Small intestine (tissue), 7 donors: ENCODE results near the gene OTOF. TPM values are rescaled to one million over a fixed set of nuclear protein-coding genes. Genes with fewer than 3 reads are reported as not detected.
A peak's percentile ranks its signal among the peaks of the same experiment; 100 is the strongest.

Source experiments
- DNase-seq, 2 donors: peaks; one replicate each; pipeline versions ENCODE4 v3.0.0 to v3.0.0-alpha.2; 2013
- FAIRE-seq: peaks from 2 replicates; lab custom pipeline; 2012; peaks lifted over from hg19 to GRCh38; lab: Jason Lieb, UNC
- H3K27ac ChIP-seq, 3 donors: one replicate each; pipeline ENCODE4 v1.5.1; 2013; ENCODE audit warnings: low read length in 2 of 3, mild to moderate bottlenecking in 2 of 3, control low read depth in 1 of 3, inconsistent platforms in 1 of 3, low read depth in 1 of 3, moderate library complexity in 1 of 3
- H3K27me3 ChIP-seq, 3 donors: one replicate each; pipeline ENCODE4 v1.6.1; 2013; ENCODE audit warnings: low read length in 3 of 3, inconsistent platforms in 1 of 3; ENCODE audit not compliant: control insufficient read depth in 3 of 3, insufficient read depth in 3 of 3
- H3K36me3 ChIP-seq, 3 donors: one replicate each; pipeline ENCODE4 v1.6.1; 2013; ENCODE audit warnings: low read length in 3 of 3, inconsistent platforms in 1 of 3, low read depth in 1 of 3, mild to moderate bottlenecking in 1 of 3, moderate library complexity in 1 of 3; ENCODE audit not compliant: control insufficient read depth in 3 of 3, insufficient read depth in 2 of 3
- H3K4me1 ChIP-seq, 3 donors: one replicate each; pipeline ENCODE4 v1.6.1; 2013; ENCODE audit warnings: low read length in 2 of 3, inconsistent platforms in 1 of 3, low read depth in 1 of 3, mild to moderate bottlenecking in 1 of 3, moderate library complexity in 1 of 3; ENCODE audit not compliant: control insufficient read depth in 3 of 3, insufficient read depth in 2 of 3
- H3K4me3 ChIP-seq, 3 donors: one replicate each; pipeline ENCODE4 v1.5.1; 2013; ENCODE audit warnings: low read length in 3 of 3, control low read depth in 1 of 3, inconsistent platforms in 1 of 3, low read depth in 1 of 3, mild to moderate bottlenecking in 1 of 3, moderate library complexity in 1 of 3
- H3K9me3 ChIP-seq, 2 donors: one replicate each; pipeline ENCODE4 v1.6.1; 2013; ENCODE audit warnings: low read depth in 1 of 2, low read length in 1 of 2; ENCODE audit not compliant: control insufficient read depth in 2 of 2, insufficient read depth in 1 of 2
- WGBS, 3 donors: extraction: QIAGEN DNeasy Blood & Tissue Kit; methylation state at CpG; one replicate each; pipeline ENCODE4 v1.1.7; 2013; 5-methylcytosine and 5-hydroxymethylcytosine counted together
- polyA plus RNA-seq, 4 donors: library from polyadenylated mRNA; stranded (reverse) in 3 of 4; unstranded in 1 of 4; fragments of 200-250 nt in 3 of 4; fragments of 120-200 nt in 1 of 4; gene quantifications; one replicate each; pipeline versions ENCODE4 v1.2.1 to v1.2.3, GENCODE V29; 2013
- donor health status: healthy with polysubstance abuse.
- donor health status: control.
- donor health status: control.
- donor health status: Bipolar disorder and iron deficiency.
- donor health status: healthy.

OTOF gene
- polyA plus RNA-seq, 4 donors: 0.22 to 2.5 (median 0.46) TPM

DNA sequence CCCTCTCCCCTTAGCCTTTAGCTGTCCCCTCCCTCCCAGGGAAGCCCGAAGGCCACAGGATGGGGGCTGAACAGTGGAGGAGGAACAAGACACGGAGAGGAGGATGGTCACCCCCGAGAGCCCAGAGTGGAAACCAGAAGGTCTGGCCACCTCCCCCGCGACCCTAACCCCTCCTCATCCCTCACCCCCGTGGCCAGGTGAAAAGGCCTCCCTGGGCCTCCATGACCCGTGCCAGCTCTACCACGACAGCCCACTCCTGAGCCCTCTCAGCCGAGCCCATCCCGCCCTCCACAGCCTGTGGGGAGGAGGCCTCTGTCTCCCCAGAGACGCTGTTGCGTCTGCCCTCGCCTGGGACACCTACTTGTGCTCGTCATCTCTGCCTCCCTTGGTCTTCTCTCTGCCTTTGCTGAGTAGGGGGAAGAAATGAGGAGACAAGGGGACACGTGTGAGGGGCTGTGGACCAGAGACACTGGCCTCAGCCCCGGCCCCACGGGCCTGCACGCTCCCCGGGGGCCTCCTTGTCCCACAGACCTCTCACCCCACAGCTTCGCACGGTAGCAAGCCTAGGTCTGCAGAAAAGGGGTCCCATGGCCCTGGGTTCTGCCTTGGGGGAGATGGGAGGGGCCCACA lies 32.5 kb upstream of the OTOF start:
- FAIRE-seq: no peak
- WGBS, 3 donors: 85 to 88% (median 86%) methylated on average over 21 of the region's 21 CpGs

DNA sequence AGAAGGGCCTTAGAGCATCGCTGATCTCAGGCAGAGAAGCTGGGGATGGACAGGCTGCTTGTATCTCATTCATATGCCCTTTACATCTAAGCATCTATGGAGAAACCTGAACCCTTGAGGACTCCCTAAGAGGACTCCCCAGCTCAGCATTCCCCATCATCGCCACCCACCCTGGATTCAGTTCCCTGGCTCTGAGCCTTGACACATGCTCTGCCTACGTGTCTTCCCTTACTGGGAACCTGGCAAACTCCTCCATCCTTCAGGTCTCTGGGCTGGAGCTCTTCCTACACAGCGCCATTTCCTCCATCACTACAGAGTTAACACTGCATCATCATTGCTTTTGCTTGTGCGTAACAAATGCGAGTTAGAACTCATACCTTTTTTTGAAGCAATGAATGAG lies 31.2 kb upstream of the OTOF start:
- no peak for FAIRE-seq
- no peak overlapping the region for H3K4me3 ChIP-seq
- 88% methylated on average over 6 of the region's 6 CpGs for whole genome bisulfite sequencing, 3 donors
- no peaks in the 10 kb centered on the region for H3K36me3 ChIP-seq
- H3K9me3 ChIP-seq: no peaks in the 10 kb centered on the region
- no peaks in the 10 kb centered on the region for H3K4me1 ChIP-seq
- H3K27ac ChIP-seq: no peak overlapping the region
- H3K27me3 ChIP-seq: peaks cover 0 to 3% (median 0%) of the 10 kb centered on the region in 3 donors
- DNase-seq: no peak

More for the DNA sequence above, 32.5 kb upstream of the OTOF start:
- no peaks in the 10 kb centered on the region for H3K27me3 ChIP-seq
- no peaks in the 10 kb centered on the region for H3K4me1 ChIP-seq
- H3K27ac ChIP-seq: no peak overlapping the region
- no peak overlapping the region for H3K4me3 ChIP-seq
- DNase-seq: no peak
- no peaks in the 10 kb centered on the region for H3K9me3 ChIP-seq
- no peaks in the 10 kb centered on the region for H3K36me3 ChIP-seq

DNA sequence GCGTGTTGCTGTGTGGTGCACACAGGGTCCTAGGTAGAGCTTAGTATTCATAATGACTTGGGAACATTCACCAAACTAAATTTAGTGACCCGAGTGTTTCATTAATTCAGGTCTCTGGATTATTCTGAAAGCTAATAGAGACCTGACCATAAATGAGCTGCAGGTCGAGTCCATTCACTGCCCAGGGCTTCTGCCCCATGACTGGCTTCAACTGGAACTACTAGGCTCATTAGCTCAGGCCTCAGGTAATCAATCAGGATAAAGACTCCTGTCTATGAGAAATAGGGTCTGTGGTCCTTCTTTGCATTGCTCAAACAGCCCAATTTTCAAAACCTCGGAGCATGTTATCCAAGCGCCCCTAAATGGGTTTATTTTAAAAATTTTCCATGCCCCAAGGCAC lies 30.0 kb upstream of the OTOF start:
- H3K9me3 ChIP-seq: no peaks in the 10 kb centered on the region
- peaks cover 0 to 9% (median 0%) of the 10 kb centered on the region in 3 donors for H3K27me3 ChIP-seq
- DNase-seq (no peak), FAIRE-seq (no peak)
- no peak overlapping the region for H3K4me3 ChIP-seq
- no peak overlapping the region for H3K27ac ChIP-seq
- H3K4me1 ChIP-seq: peaks cover 0 to 6% (median 0%) of the 10 kb centered on the region in 3 donors
- 80 to 87% (median 82%) methylated on average over 5 of the region's 5 CpGs for WGBS, 3 donors
- H3K36me3 ChIP-seq: no peaks in the 10 kb centered on the region

DNA sequence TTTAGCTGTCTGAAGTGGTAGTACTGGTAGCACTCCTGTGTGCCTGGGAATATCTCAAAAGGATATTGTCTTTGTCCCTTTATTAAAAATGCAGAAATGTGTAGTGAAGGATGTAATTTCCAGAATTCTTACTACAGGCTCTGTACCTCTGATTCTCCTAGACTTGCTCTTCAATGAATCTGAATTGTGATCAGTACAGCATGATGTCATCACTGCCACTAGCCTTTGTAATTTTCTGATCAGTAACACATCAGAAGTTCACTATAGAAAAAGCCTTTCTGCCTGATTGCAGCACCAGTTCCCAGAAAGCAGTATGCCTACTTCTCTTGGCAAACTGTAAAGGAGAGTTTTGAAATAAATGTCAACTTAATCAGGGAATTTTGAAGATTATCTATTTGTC lies 29.2 kb upstream of the OTOF start:
- Histone ChIP-seq H3K27me3 (peaks cover 0 to 9% (median 0%) of the 10 kb centered on the region in 3 donors), H3K27ac (no peak overlapping the region), H3K4me1 (peaks cover 0 to 6% (median 0%) of the 10 kb centered on the region in 3 donors), H3K4me3 (no peak overlapping the region), H3K36me3 (no peaks in the 10 kb centered on the region), H3K9me3 (no peaks in the 10 kb centered on the region)
- DNase-seq (no peak), FAIRE-seq (no peak)

DNA sequence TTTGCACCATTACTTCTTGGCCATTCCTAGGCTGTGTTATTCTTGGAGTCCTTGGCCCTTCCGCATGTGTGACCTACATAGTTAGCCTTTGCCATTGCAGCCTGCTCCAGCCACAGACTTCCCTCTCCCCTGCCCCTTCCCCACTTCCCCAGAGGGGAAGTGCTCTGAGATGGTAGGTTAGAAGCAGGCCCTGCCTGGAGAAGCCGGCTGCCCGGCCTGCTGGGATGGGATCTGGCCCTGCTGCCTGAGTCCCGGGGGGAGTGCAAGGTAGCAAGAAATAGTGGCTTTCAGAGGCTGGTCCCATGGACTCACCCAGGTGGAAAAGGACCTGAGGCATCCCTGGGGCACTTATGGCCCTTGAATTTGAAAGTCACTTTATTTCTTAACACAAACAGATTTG lies 28.4 kb upstream of the OTOF start:
- 81 to 85% (median 84%) methylated on average over 4 of the region's 4 CpGs for WGBS, 3 donors
- peaks cover 0 to 6% (median 0%) of the 10 kb centered on the region in 3 donors for H3K4me1 ChIP-seq
- peaks cover 0 to 9% (median 0%) of the 10 kb centered on the region in 3 donors for H3K27me3 ChIP-seq
- H3K9me3 ChIP-seq: no peaks in the 10 kb centered on the region
- no peaks in the 10 kb centered on the region for H3K36me3 ChIP-seq
- FAIRE-seq (no peak), DNase-seq (no peak)
- H3K4me3 ChIP-seq: no peak overlapping the region
- H3K27ac ChIP-seq: no peak overlapping the region

DNA sequence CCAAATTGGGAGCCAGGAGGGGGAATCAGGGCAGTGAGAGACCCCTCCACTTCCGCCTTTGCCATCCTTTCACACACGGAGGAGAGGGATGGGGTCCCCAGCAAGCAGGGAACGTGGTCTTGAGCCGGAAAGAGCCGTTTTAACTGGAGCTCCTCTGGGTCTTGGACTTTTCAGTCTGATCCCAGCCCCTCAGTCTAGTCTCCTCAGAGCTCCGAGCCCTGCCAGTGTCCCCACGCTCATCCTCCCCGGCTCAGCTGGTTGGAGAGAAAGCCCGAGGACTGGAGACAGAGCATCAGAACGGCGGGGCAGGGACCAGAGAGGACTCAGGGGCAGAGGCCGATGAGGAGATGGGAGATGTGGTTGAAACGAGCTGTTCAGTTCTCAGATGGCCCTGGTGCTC lies 26.1 kb upstream of the OTOF start:
- Histone ChIP-seq H3K4me3 (peak overlapping the region in 1 of 3 donors; percentile 14), H3K27me3 (peaks cover 0 to 10% (median 0%) of the 10 kb centered on the region in 3 donors), H3K9me3 (no peaks in the 10 kb centered on the region), H3K27ac (no peak overlapping the region), H3K36me3 (no peaks in the 10 kb centered on the region), H3K4me1 (peaks cover 0 to 6% (median 0%) of the 10 kb centered on the region in 3 donors)
- DNase-seq (peak in 1 of 2 donors; percentile 11), FAIRE-seq (no peak)
- 36 to 52% (median 45%) methylated on average over 13 of the region's 13 CpGs for WGBS, 3 donors

DNA sequence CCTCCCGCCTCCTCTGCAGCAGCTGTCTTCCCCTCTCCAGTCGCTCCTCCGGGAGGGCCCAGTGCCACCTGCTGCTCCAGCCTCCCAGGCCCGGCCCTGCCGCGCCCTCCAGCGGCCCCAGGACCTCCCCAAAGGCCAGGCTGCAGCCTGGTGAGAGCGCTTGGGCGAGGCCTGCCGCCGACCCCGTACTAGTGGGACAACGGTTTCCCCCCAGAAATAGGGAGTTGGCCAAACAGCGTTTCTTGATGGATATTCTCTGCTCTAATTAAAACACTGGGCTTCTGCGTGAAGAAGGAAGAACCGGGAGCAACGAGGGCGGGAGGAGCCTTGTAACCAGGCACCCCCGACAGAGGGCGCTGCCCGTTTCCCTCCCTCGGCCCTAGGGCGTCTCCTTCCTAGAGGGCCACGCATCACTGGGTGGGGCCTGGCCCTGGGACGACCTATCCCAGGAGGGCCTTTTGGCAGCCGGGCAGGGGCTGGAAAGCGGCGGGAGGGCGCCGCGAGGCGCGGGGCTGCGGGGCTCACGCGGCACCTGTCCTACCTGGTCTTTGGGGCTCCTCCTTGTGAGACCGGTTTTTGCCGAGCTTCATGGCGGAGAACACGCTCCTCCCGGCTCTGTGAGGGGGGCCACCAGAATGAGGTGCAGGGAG lies 25.4 kb upstream of the OTOF start:
- 0 to 2% (median 2%) methylated on average over 31 to 41 of the region's 41 CpGs for WGBS, 3 donors
- Histone ChIP-seq H3K27ac (no peak overlapping the region), H3K4me1 (peaks cover 0 to 6% (median 0%) of the 10 kb centered on the region in 3 donors), H3K36me3 (no peaks in the 10 kb centered on the region), H3K27me3 (peaks cover 0 to 14% (median 2%) of the 10 kb centered on the region in 3 donors), H3K4me3 (peak overlapping the region in 2 of 3 donors; percentile 14 to 41), H3K9me3 (no peaks in the 10 kb centered on the region)
- DNase-seq: peak; percentile 78 to 94
- no peak for FAIRE-seq

DNA sequence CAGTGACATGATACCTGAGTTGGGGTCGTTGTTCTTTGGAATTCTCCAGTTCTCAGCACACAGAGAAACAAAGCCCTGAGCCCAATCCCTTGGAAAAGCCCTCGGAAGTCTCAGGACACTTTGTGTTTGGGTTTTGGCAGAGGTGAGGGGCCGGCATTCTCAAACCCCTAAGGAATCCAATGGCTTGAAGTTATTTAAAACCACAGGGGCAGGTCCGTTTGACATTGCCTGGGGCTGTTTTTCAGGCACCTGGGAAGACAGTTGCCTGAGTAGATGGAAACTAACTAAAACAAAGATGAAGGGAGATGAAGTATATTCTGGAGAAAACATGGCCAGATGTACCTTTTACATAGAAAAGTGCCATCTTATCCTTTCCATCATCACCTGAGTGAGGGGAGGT lies 22.5 kb upstream of the OTOF start:
- no peaks in the 10 kb centered on the region for H3K9me3 ChIP-seq
- WGBS, 3 donors: 67 to 77% (median 76%) methylated on average over 4 of the region's 4 CpGs
- FAIRE-seq (no peak), DNase-seq (no peak)
- no peak overlapping the region for H3K4me3 ChIP-seq
- H3K27ac ChIP-seq: no peak overlapping the region
- H3K27me3 ChIP-seq: peaks cover 0 to 14% (median 5%) of the 10 kb centered on the region in 3 donors
- peaks cover 0 to 6% (median 0%) of the 10 kb centered on the region in 3 donors for H3K4me1 ChIP-seq
- H3K36me3 ChIP-seq: no peaks in the 10 kb centered on the region
